SIG-M5 (cell line): ENCODE measurements around the gene SAP25.
"Not testable (repeated sequence)": the region's sequence is repeated elsewhere in the genome, so short reads cannot be mapped to it uniquely, and the experiment has no call there.

Experiments used
- DNase-seq: peaks from one replicate; lab custom pipeline; 2025; lab: John Stamatoyannopoulos, UW

SAP25 gene

DNA sequence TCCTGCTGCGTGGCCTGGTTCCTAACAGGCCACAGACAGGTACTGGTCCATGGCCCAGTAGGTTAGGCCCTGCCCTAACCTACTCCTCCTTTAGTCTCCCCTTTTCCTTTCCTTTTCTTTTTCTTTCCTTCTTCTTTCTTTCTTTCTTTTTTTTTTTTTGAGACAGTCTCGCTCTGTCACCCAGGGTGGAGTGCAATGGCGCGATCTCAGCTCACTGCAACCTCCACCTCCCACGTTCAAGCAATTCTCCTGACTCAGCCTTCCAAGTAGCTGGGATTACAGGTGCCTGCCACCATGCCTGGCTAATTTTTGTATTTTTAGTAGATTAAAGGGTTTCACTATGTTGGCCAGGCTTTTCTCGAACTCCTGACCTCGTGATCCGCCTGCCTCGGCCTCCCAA, 37.7 kb downstream of the SAP25 start:
- DNase-seq = not testable (repeated sequence)

DNA sequence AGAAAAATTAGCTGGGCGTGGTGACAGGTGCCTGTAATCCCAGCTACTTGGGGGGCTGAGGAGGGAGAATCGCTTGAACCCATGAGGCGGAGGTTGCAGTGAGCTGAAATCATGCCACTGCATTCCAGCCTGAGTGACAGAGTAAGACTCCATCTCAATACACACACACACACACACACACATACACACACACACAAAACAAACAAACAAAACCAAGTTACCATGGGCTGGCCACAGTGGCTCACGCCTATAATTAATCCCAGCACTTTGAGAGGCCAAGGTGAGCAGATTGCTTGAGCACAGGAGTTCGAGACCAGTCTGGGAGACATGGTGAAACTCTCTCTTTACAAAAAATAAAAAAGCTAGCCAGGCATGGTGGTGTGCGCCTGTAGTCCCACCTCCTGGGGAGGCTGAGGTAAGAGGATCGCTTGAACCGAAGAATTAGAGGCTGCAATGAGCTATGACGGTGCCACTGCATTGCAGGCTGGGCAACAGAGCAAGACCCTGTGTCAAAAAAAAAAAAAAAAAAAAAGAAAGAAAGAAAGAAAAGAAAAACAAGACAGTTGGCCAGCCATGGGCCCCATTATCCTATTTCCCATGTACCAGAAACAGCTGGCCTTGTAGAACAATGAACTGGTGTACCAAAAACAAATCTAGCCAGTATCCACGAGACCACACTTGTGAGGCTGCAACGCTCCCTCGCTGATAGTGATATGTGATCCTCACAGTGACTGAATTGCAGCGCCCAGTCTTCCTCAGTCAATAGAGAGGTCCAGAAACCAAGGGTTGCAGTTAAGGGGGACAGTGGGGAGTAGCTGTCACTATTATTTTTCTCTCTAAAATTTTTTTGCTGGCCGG, 41.3 kb downstream of the SAP25 start:
- no peak for DNase-seq

DNA sequence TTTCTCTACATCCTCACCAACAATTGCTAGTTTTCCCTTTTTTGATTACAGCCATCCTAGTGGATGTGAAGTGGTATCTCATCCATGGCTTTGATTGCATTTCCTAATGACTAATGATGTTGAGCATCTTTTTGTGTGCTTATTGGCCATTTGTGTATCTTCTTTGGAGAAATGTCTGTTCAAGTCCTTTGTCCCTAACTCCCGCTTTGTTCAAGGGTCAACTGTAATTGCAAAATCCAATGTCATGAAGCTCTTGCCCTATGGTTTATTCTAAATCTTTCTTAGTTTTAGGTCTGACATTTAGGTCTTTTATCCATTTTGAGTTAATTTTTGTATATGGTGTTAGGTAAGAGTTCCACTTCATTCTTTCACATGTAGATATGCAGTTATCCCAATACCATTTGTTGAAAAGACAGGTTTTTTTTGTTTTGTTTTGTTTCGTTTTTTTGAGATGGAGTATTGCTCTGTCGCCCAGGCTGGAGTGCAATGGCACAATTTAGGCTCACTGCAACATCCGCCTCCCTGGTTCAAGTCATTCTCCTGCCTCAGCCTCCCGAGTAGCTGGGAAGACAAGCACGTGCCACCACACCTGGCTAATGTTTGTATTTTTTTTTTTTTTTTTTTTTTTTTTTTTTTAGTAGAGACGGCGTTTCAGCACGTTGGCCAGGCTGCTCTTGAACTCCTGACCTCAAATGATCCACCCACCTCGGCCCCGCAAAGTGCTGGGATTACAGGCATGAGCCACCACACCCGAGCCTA, 45.4 kb downstream of the SAP25 start:
- DNase-seq = not testable (repeated sequence)

DNA sequence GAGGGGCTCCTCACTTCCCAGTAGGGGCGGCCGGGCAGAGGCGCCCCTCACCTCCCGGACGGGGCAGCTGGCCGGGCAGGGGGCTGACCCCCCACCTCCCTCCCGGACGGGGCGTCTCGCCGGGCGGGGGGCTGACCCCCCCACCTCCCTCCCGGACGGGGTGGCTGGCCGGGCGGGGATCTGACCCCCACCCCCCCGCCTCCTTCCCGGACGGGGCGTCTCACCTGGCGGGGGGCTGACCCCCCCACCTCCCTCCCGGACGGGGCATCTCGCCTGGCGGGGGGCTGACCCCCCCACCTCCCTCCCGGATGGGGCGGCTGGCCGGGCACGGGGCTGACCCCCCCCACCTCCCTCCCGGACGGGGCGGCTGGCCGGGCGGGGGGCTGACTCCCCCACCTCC, 50.5 kb downstream of the SAP25 start:
- DNase-seq = not testable (repeated sequence)
